HCT116 (cell line): ENCODE measurements around the gene XYLT1. TPM values are rescaled to one million over a fixed set of nuclear protein-coding genes. Genes with fewer than 3 reads are reported as not detected.

Experiments used
- ATAC-seq: fragments of 200-7000 bp; cut with Tn5 transposase; 2 replicates; pipeline ENCODE4 v1.9.1; 2020; ENCODE audit warnings: mild to moderate bottlenecking, moderate library complexity
- BruUV-seq: library from RNA; stranded (reverse); fragments of 400-500 nt; replicated peaks from 2 replicates; lab custom pipeline; 2021; lab: Mats Ljungman, UMichigan
- CTCF ChIA-PET: fragments of 300-600 bp; sonication (Branson Sonifier 250); formaldehyde crosslinking; loops from one replicate; lab custom pipeline; 2021; ENCODE audit warnings: antibody characterized with exemption; lab: Charles Lee
- POLR2A ChIA-PET: fragments of 300-600, 350-600 bp; sonication (Branson Sonifier 250); formaldehyde crosslinking; loops from one replicate; lab custom pipeline; 2021; ENCODE audit warnings: antibody characterized with exemption; lab: Charles Lee
- RAD21 ChIA-PET, 2 experiments: fragments of 300-600 bp; sonication (Branson Sonifier 250); formaldehyde crosslinking; loops; one replicate each; lab custom pipeline; 2023; ENCODE audit warnings: low total read pairs in 2 of 2; ENCODE audit not compliant: uncharacterized antibody in 2 of 2, unreplicated experiment in 2 of 2, low non-redundant PET in 1 of 2; lab: Charles Lee
- DNase-seq: peaks from one replicate; pipeline ENCODE4 v3.0.0-alpha.2; 2010; ENCODE audit warnings: low read depth, low spot score
- H2AFZ ChIP-seq: fragments of 200-600 bp; shearing (Covaris generic), sonication (generic); 2 replicates; pipeline ENCODE4 v1.6.1; 2017; ENCODE audit warnings: low read depth, mixed run types, mixed read lengths, antibody characterized with exemption, low read length; ENCODE audit not compliant: poor library complexity, severe bottlenecking
- H3K27ac ChIP-seq: 2 replicates; pipeline ENCODE4 v1.5.1; 2012; ENCODE audit warnings: low read depth, low read length
- H3K27me3 ChIP-seq: fragments of 200-600 bp; sonication (generic); 2 replicates; pipeline ENCODE4 v1.6.1; 2016; ENCODE audit warnings: mixed run types, low read length, mixed read lengths; ENCODE audit not compliant: insufficient read depth
- H3K36me3 ChIP-seq, 2 experiments: fragments of 200-500 bp in 1 of 2; fragments of 200-600 bp in 1 of 2; sonication (Bioruptor generic) in 1 of 2; sonication (generic) in 1 of 2; 2 replicates each; pipeline versions ENCODE4 v1.5.1 to v1.6.1; 2014 to 2016; ENCODE audit warnings: low read length in 2 of 2, inconsistent platforms in 1 of 2, mixed read lengths in 1 of 2, mixed run types in 1 of 2; ENCODE audit not compliant: insufficient read depth in 2 of 2, control insufficient read depth in 1 of 2
- H3K4me1 ChIP-seq, 2 experiments: fragments of 200-600 bp in 1 of 2; sonication (generic) in 1 of 2; 2 replicates each; pipeline versions ENCODE4 v1.5.1 to v1.6.1; 2012 to 2017; ENCODE audit warnings: low read length in 2 of 2, inconsistent platforms in 1 of 2, mild to moderate bottlenecking in 1 of 2, mixed read lengths in 1 of 2, mixed run types in 1 of 2, moderate library complexity in 1 of 2; ENCODE audit not compliant: insufficient read depth in 2 of 2, control insufficient read depth in 1 of 2
- H3K4me2 ChIP-seq: fragments of 200-600 bp; sonication (generic); 2 replicates; pipeline ENCODE4 v1.6.1; 2017; ENCODE audit warnings: mixed run types, low read length, mixed read lengths
- H3K4me3 ChIP-seq, 2 experiments: fragments of 200-600 bp in 1 of 2; sonication (generic) in 1 of 2; replicated peaks in 1 of 2; 2 replicates each; pipeline ENCODE4 v1.5.1; 2011 to 2016; ENCODE audit warnings: low read length in 2 of 2, control low read depth in 1 of 2, low read depth in 1 of 2, mild to moderate bottlenecking in 1 of 2, mixed read lengths in 1 of 2, mixed run types in 1 of 2
- H3K79me2 ChIP-seq: fragments of 200-600 bp; sonication (generic); 2 replicates; pipeline ENCODE4 v1.6.1; 2017; ENCODE audit warnings: mild to moderate bottlenecking, mixed run types, low read length, moderate library complexity, mixed read lengths; ENCODE audit not compliant: insufficient read depth
- H3K9ac ChIP-seq: fragments of 200-600 bp; sonication (generic); 2 replicates; pipeline ENCODE4 v1.6.1; 2016; ENCODE audit warnings: low read length, mixed read lengths
- H3K9me2 ChIP-seq: fragments of 200-600 bp; sonication (generic), shearing (Covaris generic); 2 replicates; pipeline ENCODE4 v1.6.1; 2017; ENCODE audit warnings: mixed run types, mild to moderate bottlenecking, moderate library complexity; ENCODE audit not compliant: insufficient read depth
- H3K9me3 ChIP-seq, 2 experiments: fragments of 200-500 bp in 1 of 2; fragments of 200-600 bp in 1 of 2; sonication (Bioruptor generic) in 1 of 2; sonication (generic) in 1 of 2; 2 replicates each; pipeline ENCODE4 v1.6.1; 2014 to 2017; ENCODE audit warnings: low read length in 2 of 2, mixed read lengths in 2 of 2, inconsistent platforms in 1 of 2, low read depth in 1 of 2, mild to moderate bottlenecking in 1 of 2, mixed run types in 1 of 2, moderate library complexity in 1 of 2; ENCODE audit not compliant: control insufficient read depth in 1 of 2, insufficient read depth in 1 of 2
- H4K20me1 ChIP-seq: fragments of 200-600 bp; sonication (generic), shearing (Covaris generic); 2 replicates; pipeline ENCODE4 v1.6.1; 2017; ENCODE audit warnings: mixed run types, mild to moderate bottlenecking, moderate library complexity; ENCODE audit not compliant: insufficient read depth
- CBX3 ChIP-seq: IDR thresholded peaks from 2 replicates; pipeline ENCODE4 v1.6.1; 2012; ENCODE audit warnings: low read depth
- CEBPB ChIP-seq: IDR thresholded peaks from 2 replicates; pipeline ENCODE4 v1.6.1; 2012; ENCODE audit warnings: low read depth
- EGR1 ChIP-seq: IDR thresholded peaks from 2 replicates; pipeline ENCODE4 v1.6.1; 2012; ENCODE audit warnings: low read depth
- EZH2 ChIP-seq: fragments of 200-600 bp; sonication (generic); IDR thresholded peaks from 2 replicates; pipeline ENCODE4 v1.6.1; 2017; ENCODE audit warnings: antibody characterized with exemption, mixed run types
- EZH2phosphoT487 ChIP-seq: fragments of 200-600 bp; IDR thresholded peaks from 2 replicates; pipeline ENCODE4 v1.6.1; 2018; ENCODE audit warnings: antibody characterized with exemption, borderline replicate concordance
- FOSL1 ChIP-seq: IDR thresholded peaks from 2 replicates; pipeline ENCODE4 v1.6.1; 2012; ENCODE audit warnings: low read depth
- JUND ChIP-seq: IDR thresholded peaks from 2 replicates; pipeline ENCODE4 v1.6.1; 2012
- POLR2AphosphoS5 ChIP-seq: IDR thresholded peaks from 2 replicates; pipeline ENCODE4 v1.6.1; 2011; ENCODE audit warnings: mild to moderate bottlenecking, low read depth, low read length, moderate library complexity
- RAD21 ChIP-seq: IDR thresholded peaks from 2 replicates; pipeline ENCODE4 v1.6.1; 2012; ENCODE audit warnings: low read depth, mild to moderate bottlenecking
- SIN3A ChIP-seq: IDR thresholded peaks from 2 replicates; pipeline ENCODE4 v1.6.1; 2012; ENCODE audit warnings: low read depth
- SP1 ChIP-seq: IDR thresholded peaks from 2 replicates; pipeline ENCODE4 v1.6.1; 2012; ENCODE audit warnings: low read depth
- SRF ChIP-seq: IDR thresholded peaks from 2 replicates; pipeline ENCODE4 v1.6.1; 2012; ENCODE audit warnings: low read depth
- TCF7L2 ChIP-seq: IDR thresholded peaks from 2 replicates; pipeline ENCODE4 v1.7.0; 2011; ENCODE audit warnings: borderline replicate concordance, inconsistent platforms; ENCODE audit not compliant: insufficient read depth, insufficient read length; ENCODE audit errors: extremely low read depth
- YY1 ChIP-seq: IDR thresholded peaks from 2 replicates; pipeline ENCODE4 v1.6.1; 2011; ENCODE audit warnings: low read length, low read depth, moderate library complexity, mild to moderate bottlenecking; ENCODE audit not compliant: insufficient replicate concordance; ENCODE audit errors: extremely low read depth
- ZBTB33 ChIP-seq: IDR thresholded peaks from 2 replicates; pipeline ENCODE4 v1.6.1; 2011; ENCODE audit warnings: mild to moderate bottlenecking, low read length, moderate library complexity; ENCODE audit not compliant: insufficient replicate concordance; ENCODE audit errors: extremely low read depth
- ZFX ChIP-seq: fragments of 450-650 bp; IDR thresholded peaks from 2 replicates; pipeline ENCODE4 v1.6.1; 2017
- ZNF274 ChIP-seq: fragments of 200-500 bp; sonication (Bioruptor generic); IDR thresholded peaks from 2 replicates; pipeline ENCODE4 v1.6.1; 2014; ENCODE audit warnings: mild to moderate bottlenecking, low read depth, low read length, inconsistent platforms
- intact Hi-C: fragments of 100-400 bp; cut with micrococcal nuclease; formaldehyde crosslinking; loops from 2 replicates; pipeline ENCODE4 v1.10.0; 2022
- total RNA-seq: library from RNA; stranded (reverse); gene quantifications from one replicate; pipeline ENCODE4 v1.2.1, GENCODE V29; 2021; ENCODE audit not compliant: unreplicated experiment

XYLT1 gene
- total RNA-seq, 1 experiment from 2014 or later, result 4.5 TPM

GRCh38 chr16:17301184-17301583, 169.6 kb downstream of the XYLT1 start:
- RAD21 ChIA-PET, result no interaction called here
- TF ChIP-seq ZBTB33 (no peak), FOSL1 (no peak)
- H3K9ac ChIP-seq, result no peak overlapping the region
- H3K36me3 ChIP-seq, result no peaks in the 10 kb centered on the region
- no peak overlapping the region for H2AFZ ChIP-seq
- no peak overlapping the region for H3K4me2 ChIP-seq
- BruUV-seq, result no TSS peak
- no peak overlapping the region for H3K4me3 ChIP-seq
- DNase-seq (no peak), ATAC-seq (no peak)
- H3K79me2 ChIP-seq, result no peaks in the 10 kb centered on the region
- POLR2A ChIA-PET, result no interaction called here
- peaks cover 21 to 30% of the 10 kb centered on the region in 2 experiments; a peak in 3 of 4 replicates for H3K4me1 ChIP-seq
- H3K9me3 ChIP-seq, result no peaks in the 10 kb centered on the region
- H4K20me1 ChIP-seq, result no peaks in the 10 kb centered on the region
- CTCF ChIA-PET, result no interaction called here
- H3K27ac ChIP-seq, result no peak overlapping the region
- intact Hi-C loops, result no loop called here
- no peaks in the 10 kb centered on the region for H3K9me2 ChIP-seq
- H3K27me3 ChIP-seq, result peaks cover 4% of the 10 kb centered on the region; the same call in 1 of the 2 replicates

- no peak for DNase-seq
- Histone ChIP-seq H3K27ac (no peak overlapping the region), H3K4me1 (peaks cover 13 to 18% of the 10 kb centered on the region in 2 experiments; a peak in 3 of 4 replicates), H4K20me1 (no peaks in the 10 kb centered on the region), H3K79me2 (no peaks in the 10 kb centered on the region), H3K9me2 (no peaks in the 10 kb centered on the region), H3K4me3 (no peak overlapping the region), H3K4me2 (no peak overlapping the region), H3K36me3 (no peaks in the 10 kb centered on the region), H2AFZ (no peak overlapping the region), H3K9ac (no peak overlapping the region), H3K9me3 (no peaks in the 10 kb centered on the region), H3K27me3 (peaks cover 4% of the 10 kb centered on the region; the same call in 1 of the 2 replicates)
- CTCF ChIA-PET, result no interaction called here
- BruUV-seq, result no TSS peak
- intact Hi-C loops, result no loop called here
- no peak for ATAC-seq
- no peak for TF ChIP-seq CBX3
- TF ChIP-seq ZNF274, result no peak
- no peak for TF ChIP-seq SRF
- TF ChIP-seq EZH2, result no peak
- no peak for TF ChIP-seq EGR1
- no peak for TF ChIP-seq YY1
- no peak for TF ChIP-seq EZH2phosphoT487
- TF ChIP-seq JUND, result no peak
- no peak for TF ChIP-seq POLR2AphosphoS5
- no peak for TF ChIP-seq SP1
- no peak for TF ChIP-seq CEBPB
- TF ChIP-seq FOSL1, result no peak
- TF ChIP-seq ZFX, result no peak
- no peak for TF ChIP-seq RAD21
- TF ChIP-seq TCF7L2, result no peak
- no peak for TF ChIP-seq SIN3A
- POLR2A ChIA-PET, result no interaction called here
- RAD21 ChIA-PET, result no interaction called here
Measured at GRCh38 chr16:17299790-17300189, 171.0 kb downstream of the XYLT1 start.
